Kidney (tissue), 14 donors: ENCODE measurements around the gene KLHL10. TPM values are rescaled to one million over a fixed set of nuclear protein-coding genes. Genes with fewer than 3 reads are reported as not detected.

Experiments used
- DNase-seq, 5 donors: peaks; one replicate each; pipeline ENCODE4 v3.0.0-alpha.2; 2013 to 2020
- FAIRE-seq: peaks from 2 replicates; lab custom pipeline; 2012; peaks lifted over from hg19 to GRCh38; lab: Jason Lieb, UNC
- H3K27ac ChIP-seq, 2 donors: one replicate each; pipeline ENCODE4 v1.7.0; 2013; ENCODE audit warnings: low read depth in 2 of 2, low read length in 2 of 2, inconsistent platforms in 1 of 2
- H3K27me3 ChIP-seq: one replicate; pipeline ENCODE4 v1.7.1; 2013; ENCODE audit warnings: low read length, inconsistent platforms; ENCODE audit not compliant: control insufficient read depth, insufficient read depth
- H3K36me3 ChIP-seq, 3 donors: one replicate each; pipeline versions ENCODE4 v1.7.0 to v1.7.1; 2013; ENCODE audit warnings: low read length in 3 of 3, control low read depth in 1 of 3, inconsistent platforms in 1 of 3; ENCODE audit not compliant: insufficient read depth in 3 of 3, control insufficient read depth in 2 of 3
- H3K4me1 ChIP-seq, 3 donors: one replicate each; pipeline versions ENCODE4 v1.7.0 to v1.7.1; 2013; ENCODE audit warnings: low read length in 3 of 3, inconsistent platforms in 1 of 3, low read depth in 1 of 3; ENCODE audit not compliant: control insufficient read depth in 2 of 3, insufficient read depth in 2 of 3
- H3K4me3 ChIP-seq, 3 donors: one replicate each; pipeline versions ENCODE4 v1.7.0 to v1.8.1; 2013; ENCODE audit warnings: low read length in 3 of 3, control low read depth in 1 of 3, inconsistent platforms in 1 of 3
- H3K9ac ChIP-seq, 3 donors: one replicate each; pipeline versions ENCODE4 v1.7.0 to v1.7.1; 2013; ENCODE audit warnings: low read length in 3 of 3, control low read depth in 1 of 3, inconsistent platforms in 1 of 3
- H3K9me3 ChIP-seq, 3 donors: one replicate each; pipeline versions ENCODE4 v1.7.0 to v1.7.1; 2013; ENCODE audit warnings: low read length in 3 of 3, control low read depth in 1 of 3, inconsistent platforms in 1 of 3; ENCODE audit not compliant: control insufficient read depth in 2 of 3, insufficient read depth in 1 of 3
- CTCF ChIP-seq: IDR thresholded peaks from 3 replicates; pipeline ENCODE4 v1.5.1; 2012; ENCODE audit warnings: mild to moderate bottlenecking, moderate library complexity, borderline replicate concordance; ENCODE audit not compliant: insufficient read depth; ENCODE audit errors: extremely low read depth
- intact Hi-C: fragments of 100-400 bp; cut with DNase I; formaldehyde crosslinking; loops from one replicate; pipeline ENCODE4 v1.11.1; 2022
- polyA plus RNA-seq: library from polyadenylated mRNA; stranded (reverse); fragments of 350-450 nt; fragmentation: Illumina TruSeq; extraction: RNeasy Lipid Tissue Mini Kit (QIAGEN cat#74804); gene quantifications from one replicate; pipeline ENCODE4 v1.2.3, GENCODE V29; 2014; ENCODE audit warnings: low read depth, low replicate concordance; ENCODE audit not compliant: insufficient read depth
- total RNA-seq: library from RNA; stranded (reverse); fragmentation: NEBNext Ultra II Directional; extraction: Animal tissue kit (Norgen Biotek cat#: 25700); gene quantifications from one replicate; pipeline ENCODE4 v1.2.1, GENCODE V29; 2021
- donor health status: control.
- donor health status: control.
- donor health status: control.
- donor health status: control.
- donor health status: control.
- donor health status: DM: yes; HTN: yes; CAD: no.
- donor health status: Normal renal cell carcinoma (clear cell type).

KLHL10 gene
- total and polyA plus RNA-seq, 2 donors from 2014 or later, result 0.28 TPM; not detected in 1

- no peak for FAIRE-seq
- no peaks in the 10 kb centered on the region for H3K9me3 ChIP-seq
- no peak for TF ChIP-seq CTCF
Measured at GRCh38 chr17:41888332-41888965, 50.8 kb downstream of the KLHL10 start.

GRCh38 chr17:41891135-41892020, 53.8 kb downstream of the KLHL10 start:
- Histone ChIP-seq H3K9ac (no peak overlapping the region), H3K36me3 (peaks cover 2 to 53% (median 39%) of the 10 kb centered on the region in 3 donors), H3K9me3 (no peaks in the 10 kb centered on the region), H3K27ac (no peak overlapping the region), H3K27me3 (no peaks in the 10 kb centered on the region), H3K4me1 (peaks cover 0 to 3% (median 0%) of the 10 kb centered on the region in 3 donors), H3K4me3 (no peak overlapping the region)
- DNase-seq (no peak), FAIRE-seq (no peak)
- intact Hi-C loops, result no loop called here
- TF ChIP-seq CTCF, result no peak

More at GRCh38 chr17:41888332-41888965, 50.8 kb downstream of the KLHL10 start:
- H3K4me3 ChIP-seq, result no peak overlapping the region
- peaks cover 7 to 70% (median 49%) of the 10 kb centered on the region in 3 donors for H3K36me3 ChIP-seq
- no peak for DNase-seq
- H3K4me1 ChIP-seq, result no peaks in the 10 kb centered on the region
- H3K27me3 ChIP-seq, result no peaks in the 10 kb centered on the region
- intact Hi-C loops, result no loop called here
- no peak overlapping the region for H3K27ac ChIP-seq
- no peak overlapping the region for H3K9ac ChIP-seq

GRCh38 chr17:41892021-41892376, 54.4 kb downstream of the KLHL10 start:
- H3K27ac ChIP-seq, result no peak overlapping the region
- no peak overlapping the region for H3K4me3 ChIP-seq
- H3K27me3 ChIP-seq, result no peaks in the 10 kb centered on the region
- H3K36me3 ChIP-seq, result peaks cover 2 to 48% (median 43%) of the 10 kb centered on the region in 3 donors
- H3K9me3 ChIP-seq, result no peaks in the 10 kb centered on the region
- no peak for FAIRE-seq
- intact Hi-C loops, result no loop called here
- H3K4me1 ChIP-seq, result peaks cover 0 to 3% (median 0%) of the 10 kb centered on the region in 3 donors
- TF ChIP-seq CTCF, result no peak
- H3K9ac ChIP-seq, result no peak overlapping the region
- DNase-seq, result no peak
